A172 (cell line): ENCODE measurements around the gene POGLUT3. TPM values are rescaled to one million over a fixed set of nuclear protein-coding genes. Genes with fewer than 3 reads are reported as not detected.

Experiments
- DNase-seq: peaks from one replicate; pipeline ENCODE4 v3.0.0-alpha.2; 2015; ENCODE audit warnings: low spot score
- total RNA-seq: library from RNA; depleted of rRNA; stranded (reverse); fragments of >200 nt; shearing (Covaris generic); gene quantifications from 2 replicates; pipeline ENCODE4 v1.2.3, GENCODE V29; 2014; rRNA removed

POGLUT3 gene
- 43.1 and 46.0 TPM in 2 replicates for total RNA-seq

DNA sequence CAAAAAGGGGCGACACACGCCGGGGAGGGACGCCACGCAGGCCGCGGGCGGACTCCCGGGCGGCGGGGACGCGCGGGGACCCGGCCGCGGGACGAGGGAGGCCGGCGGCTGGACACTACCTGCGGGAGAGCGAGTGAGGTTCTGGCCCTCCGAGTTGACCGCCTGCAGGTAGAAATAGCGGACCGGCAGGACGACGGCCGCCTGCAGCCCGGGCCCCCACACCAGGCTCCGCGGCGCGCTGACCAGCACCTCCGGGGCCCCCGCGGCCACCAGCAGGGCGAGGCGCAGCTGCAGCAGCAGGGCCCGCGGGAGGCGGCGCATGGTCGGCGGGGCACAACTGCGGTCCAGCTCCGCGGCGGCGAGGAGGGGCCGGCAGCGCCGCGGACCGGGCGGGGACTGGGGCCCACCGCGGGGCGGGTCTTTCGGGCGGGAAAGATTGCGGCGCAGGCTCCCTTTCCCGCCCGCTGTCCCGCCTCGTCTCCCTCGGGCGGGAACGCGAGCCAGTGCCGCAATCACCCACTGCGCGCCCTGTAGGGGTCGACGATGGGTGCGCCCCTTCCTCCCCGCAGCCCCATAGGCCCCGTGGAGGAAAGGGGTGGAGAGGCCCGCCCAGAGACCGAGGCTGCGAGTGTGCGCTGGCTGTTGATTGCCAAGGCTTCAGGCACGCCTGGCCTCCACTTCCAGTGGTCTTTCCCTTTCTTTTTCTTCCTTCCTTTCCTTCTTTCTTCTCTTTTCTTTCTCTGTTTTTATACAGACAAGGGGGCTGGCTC is at the start of gene POGLUT3:
POGLUT3 (minus strand) TSS at position 339 of the 770 bp plus-strand sequence; CDS start at position 321, 18 bp downstream.
- peak; percentile 25 for DNase-seq

DNA sequence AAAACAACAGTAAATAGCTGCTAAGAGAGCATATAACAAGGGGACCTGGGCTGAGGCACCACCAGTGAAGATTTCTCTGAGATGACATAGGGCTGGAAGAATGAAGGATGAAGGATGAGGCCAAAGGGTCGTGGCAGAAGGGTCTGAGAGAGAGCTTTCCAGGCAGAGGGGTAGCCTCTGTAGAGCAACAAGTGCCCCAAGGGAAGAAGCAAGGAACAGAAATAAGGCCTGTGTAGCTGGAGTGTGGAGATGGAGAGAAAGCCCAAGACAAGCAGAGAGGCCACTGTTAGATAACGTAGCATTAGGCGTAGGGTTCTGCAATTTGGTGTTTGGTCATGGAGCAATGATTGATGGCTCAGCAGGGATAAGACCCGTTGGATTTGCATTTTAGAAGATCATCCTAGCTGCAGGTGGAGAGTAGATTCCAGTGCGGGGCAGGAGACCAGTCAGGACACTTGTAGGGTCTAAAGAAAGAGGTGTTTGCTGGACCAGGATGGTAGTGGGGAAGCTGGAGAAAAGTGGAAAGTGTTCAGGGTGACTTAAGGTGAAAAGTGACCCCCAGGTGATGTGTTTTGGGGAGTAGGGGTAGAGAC is 47.8 kb upstream of the POGLUT3 start:
- DNase-seq = no peak

- DNase-seq = no peak
These were observed 45.3 kb upstream of the POGLUT3 start for GRCh38 chr11:108543316-108543964.

GRCh38 chr11:108541531-108541930 is 43.3 kb upstream of the POGLUT3 start:
- no peak for DNase-seq

DNA sequence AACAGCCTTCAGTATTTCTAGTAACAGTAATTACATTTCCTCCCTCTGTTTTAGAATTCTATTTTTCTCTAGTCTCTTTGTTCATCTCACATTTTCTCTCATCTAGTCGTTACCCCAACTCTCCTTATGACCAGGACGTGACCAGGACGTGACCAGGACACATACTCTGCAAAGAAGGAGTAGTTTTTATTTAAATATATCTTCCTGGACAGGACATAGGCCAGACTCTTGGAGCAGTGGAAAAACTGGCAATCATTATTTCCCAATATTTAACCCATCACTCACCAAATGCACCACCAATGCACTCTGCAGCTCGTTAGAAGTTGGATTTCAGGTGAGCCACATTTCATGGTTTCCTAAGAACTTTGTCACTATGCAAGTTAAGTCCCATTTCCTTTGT is 40.3 kb upstream of the POGLUT3 start:
- no peak for DNase-seq

GRCh38 chr11:108538022-108538424 is 39.8 kb upstream of the POGLUT3 start:
- no peak for DNase-seq

GRCh38 chr11:108536783-108537182 is 38.6 kb upstream of the POGLUT3 start:
- DNase-seq = no peak

- DNase-seq = no peak
These were observed 37.3 kb upstream of the POGLUT3 start for GRCh38 chr11:108535384-108535955.

DNA sequence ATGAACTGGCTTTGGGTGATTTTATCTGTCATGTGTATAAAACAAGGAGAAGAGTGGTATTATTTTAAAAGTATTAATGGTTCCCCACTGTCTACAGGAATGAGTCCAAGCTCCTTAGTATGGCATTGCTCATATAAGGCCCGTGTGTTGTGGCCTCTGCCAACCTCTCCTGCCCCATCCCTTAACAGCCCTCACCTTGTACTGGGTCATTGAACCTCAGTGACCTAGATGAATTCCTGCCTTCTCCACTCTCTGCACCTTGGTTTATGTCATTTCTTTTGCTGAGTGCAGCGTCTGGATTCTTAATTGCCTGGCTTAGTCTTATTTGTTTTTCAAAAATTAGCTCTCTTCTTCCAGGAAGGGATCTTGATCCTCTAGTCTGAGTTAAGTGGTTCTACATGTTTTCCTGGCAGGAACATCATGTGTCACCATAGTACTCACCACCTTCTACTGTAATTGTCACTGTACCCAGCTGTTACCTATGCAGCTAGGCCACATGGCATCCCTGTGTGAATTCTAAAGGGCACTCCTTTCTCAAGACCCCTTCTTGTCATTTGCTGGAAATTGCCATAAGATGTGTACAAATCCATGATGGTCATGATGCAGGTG is 36.2 kb upstream of the POGLUT3 start:
- no peak for DNase-seq

DNA sequence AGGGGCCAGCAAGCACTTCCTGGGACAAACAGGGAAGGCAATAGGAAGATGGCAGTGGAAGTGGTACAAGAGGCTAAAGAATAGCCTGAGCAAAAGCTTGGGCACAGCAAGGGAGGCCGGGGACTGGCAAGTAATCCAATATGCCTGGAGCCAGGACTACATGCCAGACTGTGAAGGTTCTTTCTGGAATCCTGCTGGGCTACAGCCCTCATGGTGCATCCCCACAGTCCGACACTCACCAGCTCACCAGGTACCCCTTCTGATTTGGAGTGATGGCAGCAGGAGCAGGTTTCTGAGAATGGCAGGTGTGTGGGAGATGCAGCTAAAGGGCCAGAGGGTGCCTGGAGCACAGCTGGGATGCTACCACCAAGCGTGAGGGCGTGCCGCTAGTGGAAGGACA is 32.2 kb upstream of the POGLUT3 start:
- DNase-seq = no peak

GRCh38 chr11:108527382-108527781 is 29.2 kb upstream of the POGLUT3 start:
- DNase-seq = no peak

DNA sequence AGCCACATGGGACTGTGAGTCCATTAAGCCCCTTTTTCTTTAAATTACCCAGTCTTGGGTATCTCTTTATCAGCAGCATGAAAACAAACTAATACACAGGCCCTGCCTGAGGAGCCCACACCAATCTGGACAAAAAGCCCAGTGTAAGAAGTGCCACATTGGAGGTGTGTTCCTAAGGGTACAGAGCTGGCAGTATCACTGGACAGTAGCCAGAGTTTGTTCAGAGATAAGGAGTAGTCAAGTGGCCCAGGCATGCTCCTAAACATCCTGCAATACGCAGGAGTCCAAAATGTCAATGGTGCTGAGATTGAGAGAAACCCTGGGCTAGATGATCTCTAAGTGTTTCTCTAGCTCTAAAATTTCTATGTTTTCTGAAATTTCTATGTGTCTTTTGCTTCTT is 27.0 kb upstream of the POGLUT3 start:
- DNase-seq = no peak

- no peak for DNase-seq
These were observed 26.2 kb upstream of the POGLUT3 start for GRCh38 chr11:108524422-108524821.

DNA sequence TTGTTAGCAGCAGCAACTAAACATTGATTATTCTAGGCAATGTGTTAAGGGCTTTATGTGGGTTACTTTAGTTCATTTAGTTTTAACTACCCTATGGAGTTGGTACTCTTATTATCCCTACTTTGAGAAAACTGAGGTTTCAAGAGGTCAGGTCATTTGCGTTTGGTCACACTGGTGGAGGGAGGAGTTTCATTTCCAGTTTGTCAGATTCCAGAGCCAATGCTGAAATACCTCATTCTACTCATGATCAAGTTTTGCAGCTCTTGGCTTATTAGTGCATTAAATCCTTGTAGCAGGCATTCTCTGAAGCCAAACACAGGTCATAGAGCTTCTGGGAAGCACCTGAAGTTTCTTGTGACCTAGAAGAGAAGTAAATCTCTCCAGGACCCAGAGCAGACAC is 24.1 kb upstream of the POGLUT3 start:
- DNase-seq = no peak

DNA sequence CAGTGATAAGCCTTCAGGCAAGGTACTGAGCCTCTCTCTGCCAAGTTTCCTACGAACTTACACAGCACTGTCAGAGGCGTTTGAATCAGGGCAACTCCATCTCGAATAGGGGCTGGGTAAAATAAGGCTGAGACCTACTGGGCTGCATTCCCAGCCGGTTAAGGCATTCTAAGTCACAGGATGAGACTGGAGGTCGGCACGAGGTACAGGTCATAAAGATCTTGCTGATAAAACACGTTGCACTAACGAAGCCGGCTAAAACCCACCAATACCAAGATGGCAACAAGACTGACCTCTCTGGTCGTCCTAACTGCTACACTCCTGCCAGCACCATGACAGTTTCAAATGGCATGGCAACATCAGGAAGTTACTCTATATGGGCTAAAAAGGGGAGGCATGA is 20.4 kb upstream of the POGLUT3 start:
- no peak for DNase-seq

DNA sequence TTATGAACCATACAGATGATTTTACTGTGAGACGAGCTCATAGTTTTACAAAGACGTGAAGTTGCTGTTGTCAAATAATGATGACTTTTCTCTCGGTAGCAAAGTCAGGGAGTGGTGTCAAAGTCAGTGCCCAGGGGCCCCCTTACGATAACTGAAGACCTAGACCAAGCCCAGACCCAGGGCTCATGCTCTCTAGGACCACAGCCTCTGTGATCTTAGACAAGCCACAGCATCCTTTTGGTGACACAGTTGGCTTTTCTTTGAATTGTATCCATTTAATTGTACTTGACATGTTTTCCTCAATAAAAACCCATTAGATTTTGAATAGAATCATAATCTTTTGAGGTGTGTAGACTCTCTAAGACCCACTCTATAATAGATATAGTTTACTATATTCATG is 17.9 kb upstream of the POGLUT3 start:
- DNase-seq = no peak

- no peak for DNase-seq
These were observed 14.5 kb upstream of the POGLUT3 start for GRCh38 chr11:108512708-108513107.

DNA sequence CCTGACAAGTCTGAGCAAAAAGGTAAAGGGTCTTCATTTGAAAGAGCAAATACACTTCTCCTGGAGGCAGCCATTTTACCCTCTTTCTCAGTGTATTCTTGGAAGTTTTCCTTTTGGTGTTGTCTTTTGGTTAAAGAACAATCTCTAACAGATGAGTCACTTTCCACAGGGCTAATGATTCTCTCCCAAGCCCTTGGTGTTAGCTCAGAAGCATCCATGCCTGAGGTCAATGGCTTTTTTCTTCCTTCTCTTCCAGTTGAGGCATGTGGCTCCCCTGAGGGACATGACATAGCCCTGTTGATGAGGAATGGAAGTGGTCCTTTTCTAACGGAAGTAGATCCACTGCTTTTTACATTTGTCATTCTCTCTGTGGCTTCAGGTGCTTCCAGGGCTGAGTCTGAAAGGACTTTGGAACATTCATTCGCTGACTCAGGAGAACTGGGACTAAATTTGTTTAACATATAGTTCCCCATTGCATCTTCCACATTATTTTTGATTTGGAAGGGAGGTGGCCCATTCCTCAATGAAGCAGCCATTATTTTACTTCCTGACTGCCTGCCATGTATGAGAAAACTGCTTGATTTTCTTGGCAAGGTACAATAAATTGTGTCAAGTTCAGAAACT is 13.8 kb upstream of the POGLUT3 start:
- DNase-seq = peak; percentile 33

DNA sequence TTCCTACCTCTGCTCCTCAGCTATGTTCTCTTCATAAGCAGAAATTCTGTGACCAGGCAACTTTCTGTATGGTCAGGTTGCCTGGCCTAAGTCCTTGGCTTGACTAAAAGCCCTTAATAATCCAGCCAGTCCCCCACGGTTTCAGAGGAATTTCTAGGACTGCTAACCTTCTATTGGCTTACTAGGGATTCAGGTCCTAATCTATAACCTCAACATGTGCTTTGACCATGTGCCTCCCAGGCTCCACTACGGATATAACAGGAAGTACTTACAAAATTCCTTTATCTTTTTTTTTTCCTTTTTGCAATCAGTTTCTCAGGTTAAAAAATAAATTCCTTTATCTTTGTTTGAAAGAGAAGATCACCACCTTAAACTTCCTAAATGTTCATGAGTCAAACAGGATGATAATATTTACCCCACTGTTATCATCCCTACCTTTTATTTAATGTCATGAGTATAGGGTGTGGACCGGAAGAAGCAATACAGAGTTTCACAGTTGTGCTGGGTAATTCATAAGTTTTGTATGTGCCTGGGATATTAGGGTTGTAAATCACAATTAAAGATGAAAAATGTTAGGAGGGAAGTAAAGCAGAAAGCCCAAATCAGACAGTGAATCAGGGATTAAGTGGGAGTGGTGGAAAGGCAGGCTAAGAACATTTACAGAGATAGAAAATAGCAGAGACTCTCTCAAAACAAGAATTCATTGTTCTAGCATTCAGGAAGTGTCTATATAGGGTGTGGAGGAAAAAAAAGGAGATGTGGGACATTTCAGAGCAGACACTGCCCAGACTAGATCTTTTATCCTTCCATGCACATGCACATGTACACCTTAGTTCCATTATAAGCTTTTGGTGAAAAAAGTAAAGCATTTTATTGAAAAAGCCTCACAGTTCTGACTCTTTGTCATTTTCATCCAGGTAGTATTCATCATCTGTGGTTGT is 10.7 kb upstream of the POGLUT3 start:
- DNase-seq = no peak

GRCh38 chr11:108501396-108501795 is 3.2 kb upstream of the POGLUT3 start:
- peak; percentile 19 for DNase-seq

DNA sequence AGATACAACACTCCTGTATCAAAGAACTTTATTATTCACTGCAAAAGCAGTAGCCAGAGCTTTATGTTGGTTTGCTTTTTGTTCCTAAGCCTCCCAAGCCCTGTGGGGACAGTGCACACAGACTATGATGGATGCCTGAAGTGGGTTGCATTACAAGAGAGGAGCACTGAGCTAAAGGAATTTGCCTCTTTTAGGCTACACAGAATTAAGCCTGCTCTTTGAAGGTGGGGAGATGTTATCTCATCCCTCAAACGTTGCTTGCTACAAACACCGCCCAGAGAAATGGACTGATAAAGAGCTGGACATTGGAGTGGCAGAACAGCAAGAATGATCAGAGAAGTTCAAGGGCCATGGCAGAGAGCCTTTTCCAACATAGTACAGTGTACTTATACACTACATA is 2.5 kb upstream of the POGLUT3 start:
- DNase-seq = no peak
